IMR-90 (cell line): Measurements from ENCODE around the gene ABCG8. TPM values are rescaled to one million over a fixed set of nuclear protein-coding genes. Genes with fewer than 3 reads are reported as not detected.

ENCODE experiments used
- ATAC-seq: fragments of 200-7000 bp; cut with Tn5 transposase; 2 replicates; pipeline ENCODE4 v1.9.1; 2020; ENCODE audit warnings: low read depth, mild to moderate bottlenecking, moderate library complexity
- BruUV-seq: library from RNA; stranded (reverse); fragments of 400-500 nt; replicated peaks from 2 replicates; lab custom pipeline; 2021; lab: Mats Ljungman, UMichigan
- CTCF ChIA-PET: fragments of 300-600 bp; formaldehyde crosslinking; extraction: SDS; loops from one replicate; lab custom pipeline; 2021; ENCODE audit warnings: antibody characterized with exemption; lab: Yijun Ruan, JAX
- POLR2A ChIA-PET: fragments of 300-600 bp; sonication (Branson Sonifier 250); formaldehyde crosslinking; loops from one replicate; lab custom pipeline; 2022; ENCODE audit warnings: antibody characterized with exemption; ENCODE audit not compliant: unreplicated experiment; lab: Charles Lee
- DNase-seq: peaks from one replicate; pipeline ENCODE4 v3.0.0; 2013
- H2AFZ ChIP-seq: replicated peaks from 2 replicates; pipeline ENCODE3; 2013; ENCODE audit warnings: low read length, mild to moderate bottlenecking; ENCODE audit not compliant: poor library complexity
- H2AK5ac ChIP-seq: 2 replicates; pipeline ENCODE4 v1.6.1; 2013; ENCODE audit warnings: low read depth, low read length, inconsistent platforms
- H2AK9ac ChIP-seq: replicated peaks from 2 replicates; pipeline ENCODE3; 2013; ENCODE audit warnings: mild to moderate bottlenecking, low read depth, low read length, moderate library complexity; ENCODE audit not compliant: poor library complexity
- H2BK120ac ChIP-seq: 2 replicates; pipeline ENCODE4 v1.6.1; 2013; ENCODE audit warnings: low read depth, low read length, inconsistent platforms
- H2BK15ac ChIP-seq: 3 replicates; pipeline ENCODE4 v1.6.1; 2013; ENCODE audit warnings: low read depth, low read length, inconsistent platforms
- H2BK20ac ChIP-seq: 2 replicates; pipeline ENCODE4 v1.6.1; 2013; ENCODE audit warnings: low read depth, mild to moderate bottlenecking, inconsistent platforms, low read length, moderate library complexity
- H2BK5ac ChIP-seq: 2 replicates; pipeline ENCODE4 v1.6.1; 2013; ENCODE audit warnings: mild to moderate bottlenecking, low read depth, low read length, inconsistent platforms; ENCODE audit not compliant: poor library complexity, severe bottlenecking
- H3K14ac ChIP-seq: replicated peaks from 2 replicates; pipeline ENCODE4 v1.6.1; 2013; ENCODE audit warnings: low read depth, low read length, inconsistent platforms
- H3K18ac ChIP-seq: 2 replicates; pipeline ENCODE4 v1.6.1; 2013; ENCODE audit warnings: low read depth, low read length, control low read depth
- H3K23ac ChIP-seq: 2 replicates; pipeline ENCODE4 v1.6.1; 2013; ENCODE audit warnings: low read depth, low read length, inconsistent platforms
- H3K27ac ChIP-seq: 2 replicates; pipeline ENCODE4 v1.5.1; 2013; ENCODE audit warnings: mild to moderate bottlenecking, control low read depth, low read length; ENCODE audit not compliant: insufficient read depth
- H3K27me3 ChIP-seq: 2 replicates; pipeline ENCODE4 v1.6.1; 2013; ENCODE audit warnings: low read length; ENCODE audit not compliant: control insufficient read depth, insufficient read depth
- H3K36me3 ChIP-seq: 2 replicates; pipeline ENCODE4 v1.6.1; 2013; ENCODE audit warnings: low read length, mixed read lengths; ENCODE audit not compliant: control insufficient read depth, insufficient read depth
- H3K4ac ChIP-seq: 2 replicates; pipeline ENCODE4 v1.6.1; 2013; ENCODE audit warnings: low read depth, low read length, inconsistent platforms
- H3K4me1 ChIP-seq: 2 replicates; pipeline ENCODE4 v1.6.1; 2013; ENCODE audit warnings: low read length, mixed read lengths; ENCODE audit not compliant: control insufficient read depth, insufficient read depth
- H3K4me2 ChIP-seq: 2 replicates; pipeline ENCODE4 v1.6.1; 2013; ENCODE audit warnings: low read depth, mild to moderate bottlenecking, control low read depth, low read length, moderate library complexity
- H3K4me3 ChIP-seq: 2 replicates; pipeline ENCODE4 v1.5.1; 2013; ENCODE audit warnings: low read depth, mild to moderate bottlenecking, control low read depth, low read length, moderate library complexity; ENCODE audit not compliant: insufficient read depth
- H3K56ac ChIP-seq: 2 replicates; pipeline ENCODE4 v1.6.1; 2013; ENCODE audit warnings: low read length, inconsistent platforms; ENCODE audit not compliant: insufficient read depth; ENCODE audit errors: extremely low read depth
- H3K79me1 ChIP-seq, 2 experiments: 2 replicates each; pipeline ENCODE4 v1.6.1; 2013; ENCODE audit warnings: low read length in 2 of 2, inconsistent platforms in 1 of 2, low read depth in 1 of 2
- H3K9ac ChIP-seq: 2 replicates; pipeline ENCODE4 v1.6.1; 2013; ENCODE audit warnings: low read depth, low read length, control low read depth
- H3K9me1 ChIP-seq: 2 replicates; pipeline ENCODE4 v1.6.1; 2013; ENCODE audit warnings: low read length, inconsistent platforms; ENCODE audit not compliant: insufficient read depth
- H3K9me3 ChIP-seq: 2 replicates; pipeline ENCODE4 v1.6.1; 2013; ENCODE audit warnings: low read length; ENCODE audit not compliant: control insufficient read depth, insufficient read depth
- H4K20me1 ChIP-seq: 2 replicates; pipeline ENCODE4 v1.6.1; 2013; ENCODE audit warnings: low read length, inconsistent platforms; ENCODE audit not compliant: insufficient read depth
- H4K5ac ChIP-seq: 2 replicates; pipeline ENCODE4 v1.6.1; 2013; ENCODE audit warnings: mild to moderate bottlenecking, low read depth, low read length, control low read depth
- H4K8ac ChIP-seq, 2 experiments: 2 replicates each; pipeline ENCODE4 v1.6.1; 2013; ENCODE audit warnings: low read depth in 2 of 2, low read length in 2 of 2, control low read depth in 1 of 2, inconsistent platforms in 1 of 2
- H4K91ac ChIP-seq: 2 replicates; pipeline ENCODE4 v1.6.1; 2013; ENCODE audit warnings: low read depth, low read length, inconsistent platforms; ENCODE audit not compliant: insufficient read depth
- CEBPB ChIP-seq: IDR thresholded peaks from 2 replicates; pipeline ENCODE4 v1.6.1; 2012; ENCODE audit warnings: low read depth, low read length, improper control_type of control experiment
- MXI1 ChIP-seq: IDR thresholded peaks from 2 replicates; pipeline ENCODE4 v1.6.1; 2012; ENCODE audit warnings: low read depth, mild to moderate bottlenecking, low read length, moderate library complexity, borderline replicate concordance
- NFE2L2 ChIP-seq: fragments of 150-350 bp; IDR thresholded peaks from 2 replicates; pipeline ENCODE4 v1.6.1; 2016; ENCODE audit warnings: low read depth, mild to moderate bottlenecking, low read length
- POLR2A ChIP-seq: IDR thresholded peaks from 2 replicates; pipeline ENCODE4 v1.6.1; 2012; ENCODE audit warnings: mild to moderate bottlenecking, low read depth, low read length
- RCOR1 ChIP-seq: IDR thresholded peaks from 2 replicates; pipeline ENCODE4 v1.6.1; 2012; ENCODE audit warnings: mild to moderate bottlenecking, low read length, improper control_type of control experiment; ENCODE audit not compliant: insufficient replicate concordance
- RFX5 ChIP-seq: IDR thresholded peaks from 2 replicates; pipeline ENCODE4 v1.8.0; 2012; ENCODE audit warnings: low read depth, mild to moderate bottlenecking, low read length, moderate library complexity
- WGBS, 2 experiments: methylation state at CpG; one replicate each; pipeline versions ENCODE4 v1.1.5 to v1.1.7; 2013; ENCODE audit warnings: missing lambda C conversion rate in 2 of 2; ENCODE audit not compliant: insufficient read length in 1 of 2; ENCODE audit errors: extremely low coverage in 2 of 2; 5-methylcytosine and 5-hydroxymethylcytosine counted together
- dilution Hi-C: fragments of 300-500 bp; cut with HindIII; formaldehyde crosslinking; loops from one replicate; pipeline ENCODE4 v1.14.3; 2018; ENCODE audit warnings: low sequenced_read_pairs; ENCODE audit not compliant: unreplicated experiment
- in situ Hi-C: fragments of 300-500 bp; cut with MboI; formaldehyde crosslinking; loops from 3 replicates; pipeline ENCODE4 v1.14.3; 2019; ENCODE audit warnings: low sequenced_read_pairs, inconsistent platforms, mixed read lengths
- intact Hi-C: fragments of 100-400 bp; cut with micrococcal nuclease; formaldehyde crosslinking; loops from 2 replicates; pipeline ENCODE4 v1.10.0; 2022
- polyA plus RNA-seq, 3 experiments: library from polyadenylated mRNA; depleted of rRNA; stranded (reverse); fragments of >200 nt; gene quantifications; 2 replicates each; pipeline ENCODE4 v1.2.3, GENCODE V29; 2012; ENCODE audit warnings: low replicate concordance in 1 of 3
- total RNA-seq: library from RNA; depleted of rRNA; stranded (reverse); fragments of >200 nt; gene quantifications from 2 replicates; pipeline ENCODE4 v1.2.3, GENCODE V29; 2012
- TF ChIP-seq, protein P1 (sequence below): fragments of 150-350 bp; IDR thresholded peaks from 2 replicates; pipeline ENCODE4 v1.6.1; 2017; ENCODE audit warnings: mild to moderate bottlenecking, antibody characterized with exemption, low read length, low read depth
- TF ChIP-seq, protein P2 (sequence below): conservative IDR thresholded peaks from 2 replicates; pipeline ENCODE4 v1.5.1; 2012; ENCODE audit warnings: mild to moderate bottlenecking, low read depth, low read length, improper control_type of control experiment

The ABCG8 gene
- total and polyA plus RNA-seq, 2 of the 4 experiments (the other 2 are of a cell fraction): not detected

DNA sequence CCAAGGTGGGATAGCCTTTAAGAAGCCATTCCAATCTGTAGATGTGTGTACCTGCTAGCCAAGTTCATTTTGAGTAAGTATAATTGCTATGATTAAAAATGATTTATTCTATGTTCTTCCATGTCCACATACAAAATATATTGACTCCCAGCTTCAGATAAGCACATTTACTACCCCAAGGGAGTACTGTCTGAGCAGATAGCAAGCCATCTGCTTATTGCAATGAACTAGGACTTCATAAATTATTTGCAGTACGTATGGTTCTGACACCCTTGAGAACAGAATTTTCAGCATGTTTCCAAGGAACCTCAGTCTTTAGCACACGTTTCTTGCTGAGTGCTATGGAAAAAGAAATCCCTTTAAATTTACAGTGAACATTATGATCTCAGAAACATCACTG, 28.3 kb upstream of the ABCG8 start:
- Histone ChIP-seq H3K4me2 (no peak overlapping the region), H3K9ac (no peak overlapping the region), H3K9me3 (no peaks in the 10 kb centered on the region), H2BK20ac (no peak overlapping the region), H2AFZ (no peak overlapping the region), H2AK9ac (no peak overlapping the region), H3K18ac (no peak overlapping the region), H4K8ac (no peak overlapping the region), H3K9me1 (no peaks in the 10 kb centered on the region), H2BK15ac (no peak overlapping the region), H3K27ac (no peak overlapping the region), H3K4ac (no peak overlapping the region), H4K20me1 (no peaks in the 10 kb centered on the region), H2AK5ac (no peak overlapping the region), H2BK120ac (no peak overlapping the region), H2BK5ac (no peak overlapping the region), H4K91ac (no peak overlapping the region), H3K4me1 (no peaks in the 10 kb centered on the region), H3K23ac (no peak overlapping the region), H3K4me3 (no peak overlapping the region), H4K5ac (no peak overlapping the region), H3K36me3 (0 out of 2 replicates have a peak, but pooled peaks cover 4% of the 10 kb centered on the region), H3K14ac (no peak overlapping the region), H3K27me3 (no peaks in the 10 kb centered on the region), H3K56ac (no peak overlapping the region), H3K79me1 (no peaks in the 10 kb centered on the region)
- ATAC-seq: no peak
- dilution Hi-C loops: no loop called here
- no TSS peak for BruUV-seq
- CTCF ChIA-PET: no interaction called here
- no peak for TF ChIP-seq RCOR1
- TF ChIP-seq POLR2A: no peak
- TF ChIP-seq MXI1: no peak
- no peak for TF ChIP-seq CEBPB
- TF ChIP-seq NFE2L2: no peak
- TF ChIP-seq, protein P1, sequence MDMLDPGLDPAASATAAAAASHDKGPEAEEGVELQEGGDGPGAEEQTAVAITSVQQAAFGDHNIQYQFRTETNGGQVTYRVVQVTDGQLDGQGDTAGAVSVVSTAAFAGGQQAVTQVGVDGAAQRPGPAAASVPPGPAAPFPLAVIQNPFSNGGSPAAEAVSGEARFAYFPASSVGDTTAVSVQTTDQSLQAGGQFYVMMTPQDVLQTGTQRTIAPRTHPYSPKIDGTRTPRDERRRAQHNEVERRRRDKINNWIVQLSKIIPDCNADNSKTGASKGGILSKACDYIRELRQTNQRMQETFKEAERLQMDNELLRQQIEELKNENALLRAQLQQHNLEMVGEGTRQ: no peak
- TF ChIP-seq, protein P2, sequence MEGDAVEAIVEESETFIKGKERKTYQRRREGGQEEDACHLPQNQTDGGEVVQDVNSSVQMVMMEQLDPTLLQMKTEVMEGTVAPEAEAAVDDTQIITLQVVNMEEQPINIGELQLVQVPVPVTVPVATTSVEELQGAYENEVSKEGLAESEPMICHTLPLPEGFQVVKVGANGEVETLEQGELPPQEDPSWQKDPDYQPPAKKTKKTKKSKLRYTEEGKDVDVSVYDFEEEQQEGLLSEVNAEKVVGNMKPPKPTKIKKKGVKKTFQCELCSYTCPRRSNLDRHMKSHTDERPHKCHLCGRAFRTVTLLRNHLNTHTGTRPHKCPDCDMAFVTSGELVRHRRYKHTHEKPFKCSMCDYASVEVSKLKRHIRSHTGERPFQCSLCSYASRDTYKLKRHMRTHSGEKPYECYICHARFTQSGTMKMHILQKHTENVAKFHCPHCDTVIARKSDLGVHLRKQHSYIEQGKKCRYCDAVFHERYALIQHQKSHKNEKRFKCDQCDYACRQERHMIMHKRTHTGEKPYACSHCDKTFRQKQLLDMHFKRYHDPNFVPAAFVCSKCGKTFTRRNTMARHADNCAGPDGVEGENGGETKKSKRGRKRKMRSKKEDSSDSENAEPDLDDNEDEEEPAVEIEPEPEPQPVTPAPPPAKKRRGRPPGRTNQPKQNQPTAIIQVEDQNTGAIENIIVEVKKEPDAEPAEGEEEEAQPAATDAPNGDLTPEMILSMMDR: no peak
- no peak for TF ChIP-seq RFX5
- in situ Hi-C loops: no loop called here
- intact Hi-C loops: no loop called here
- no peak for DNase-seq
- no CpG with 5 or more reads among the region's 2 CpGs for WGBS, 2 experiments
- POLR2A ChIA-PET: no interaction called here
